Left ventricle myocardium inferior (tissue), 1 donor: Measurements from ENCODE around the gene PITPNC1. TPM values are rescaled to one million over a fixed set of nuclear protein-coding genes. Genes with fewer than 3 reads are reported as not detected.

Experiments used
- DNase-seq: peaks from one replicate; pipeline ENCODE4 v3.0.0-alpha.2; 2020
- H3K27ac ChIP-seq: fragments of 200-600 bp; replicated peaks from 2 replicates; pipeline ENCODE4 v1.8.0; 2021
- H3K27me3 ChIP-seq: fragments of 200-600 bp; 2 replicates; pipeline ENCODE4 v1.8.0; 2021; ENCODE audit warnings: low read depth
- H3K36me3 ChIP-seq: fragments of 200-600 bp; 2 replicates; pipeline ENCODE4 v1.8.0; 2021
- H3K4me1 ChIP-seq: fragments of 200-600 bp; 2 replicates; pipeline ENCODE4 v1.8.0; 2021
- H3K4me3 ChIP-seq: fragments of 200-600 bp; 2 replicates; pipeline ENCODE4 v1.8.0; 2021; ENCODE audit warnings: mild to moderate bottlenecking, moderate library complexity
- H3K9me3 ChIP-seq: fragments of 200-600 bp; replicated peaks from 2 replicates; pipeline ENCODE4 v1.8.0; 2021
- intact Hi-C: fragments of 100-400 bp; cut with micrococcal nuclease; formaldehyde crosslinking; loops from one replicate; pipeline ENCODE4 v1.11.0; 2022
- total RNA-seq: library from RNA; stranded (reverse); fragmentation: NEBNext Ultra II Directional; extraction: Animal tissue kit (Norgen Biotek cat#: 25700); gene quantifications from one replicate; pipeline ENCODE4 v1.2.1, GENCODE V29; 2021
- TF ChIP-seq, protein P1 (sequence below): fragments of 200-600 bp; IDR thresholded peaks from 2 replicates; pipeline ENCODE4 v1.8.0; 2021; ENCODE audit warnings: antibody characterized with exemption, mild to moderate bottlenecking, borderline replicate concordance
- donor health status: DM: no; HTN: yes; CAD: no; lungs with severe emphysema.

PITPNC1 gene
- total RNA-seq, 1 donor from 2014 or later = 8.1 TPM

- H3K36me3 ChIP-seq = no peaks in the 10 kb centered on the region
- no peaks in the 10 kb centered on the region for H3K9me3 ChIP-seq
- H3K27me3 ChIP-seq = no peaks in the 10 kb centered on the region
- DNase-seq = no peak
- H3K4me1 ChIP-seq = peaks cover 94% of the 10 kb centered on the region
- TF ChIP-seq, protein P1, sequence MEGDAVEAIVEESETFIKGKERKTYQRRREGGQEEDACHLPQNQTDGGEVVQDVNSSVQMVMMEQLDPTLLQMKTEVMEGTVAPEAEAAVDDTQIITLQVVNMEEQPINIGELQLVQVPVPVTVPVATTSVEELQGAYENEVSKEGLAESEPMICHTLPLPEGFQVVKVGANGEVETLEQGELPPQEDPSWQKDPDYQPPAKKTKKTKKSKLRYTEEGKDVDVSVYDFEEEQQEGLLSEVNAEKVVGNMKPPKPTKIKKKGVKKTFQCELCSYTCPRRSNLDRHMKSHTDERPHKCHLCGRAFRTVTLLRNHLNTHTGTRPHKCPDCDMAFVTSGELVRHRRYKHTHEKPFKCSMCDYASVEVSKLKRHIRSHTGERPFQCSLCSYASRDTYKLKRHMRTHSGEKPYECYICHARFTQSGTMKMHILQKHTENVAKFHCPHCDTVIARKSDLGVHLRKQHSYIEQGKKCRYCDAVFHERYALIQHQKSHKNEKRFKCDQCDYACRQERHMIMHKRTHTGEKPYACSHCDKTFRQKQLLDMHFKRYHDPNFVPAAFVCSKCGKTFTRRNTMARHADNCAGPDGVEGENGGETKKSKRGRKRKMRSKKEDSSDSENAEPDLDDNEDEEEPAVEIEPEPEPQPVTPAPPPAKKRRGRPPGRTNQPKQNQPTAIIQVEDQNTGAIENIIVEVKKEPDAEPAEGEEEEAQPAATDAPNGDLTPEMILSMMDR = no peak
- peak overlapping the region; percentile 11 for H3K27ac ChIP-seq
- intact Hi-C loops = no loop called here
- H3K4me3 ChIP-seq = no peak overlapping the region
These were observed 61.6 kb downstream of the PITPNC1 start for GRCh38 chr17:67438667-67439066.

GRCh38 chr17:67439269-67439668, 62.2 kb downstream of the PITPNC1 start:
- DNase-seq = no peak
- Histone ChIP-seq H3K36me3 (no peaks in the 10 kb centered on the region), H3K4me1 (peaks cover 96% of the 10 kb centered on the region), H3K4me3 (no peak overlapping the region), H3K27ac (no peak overlapping the region), H3K9me3 (no peaks in the 10 kb centered on the region), H3K27me3 (no peaks in the 10 kb centered on the region)
- intact Hi-C loops = no loop called here
- TF ChIP-seq, protein P1 = no peak

DNA sequence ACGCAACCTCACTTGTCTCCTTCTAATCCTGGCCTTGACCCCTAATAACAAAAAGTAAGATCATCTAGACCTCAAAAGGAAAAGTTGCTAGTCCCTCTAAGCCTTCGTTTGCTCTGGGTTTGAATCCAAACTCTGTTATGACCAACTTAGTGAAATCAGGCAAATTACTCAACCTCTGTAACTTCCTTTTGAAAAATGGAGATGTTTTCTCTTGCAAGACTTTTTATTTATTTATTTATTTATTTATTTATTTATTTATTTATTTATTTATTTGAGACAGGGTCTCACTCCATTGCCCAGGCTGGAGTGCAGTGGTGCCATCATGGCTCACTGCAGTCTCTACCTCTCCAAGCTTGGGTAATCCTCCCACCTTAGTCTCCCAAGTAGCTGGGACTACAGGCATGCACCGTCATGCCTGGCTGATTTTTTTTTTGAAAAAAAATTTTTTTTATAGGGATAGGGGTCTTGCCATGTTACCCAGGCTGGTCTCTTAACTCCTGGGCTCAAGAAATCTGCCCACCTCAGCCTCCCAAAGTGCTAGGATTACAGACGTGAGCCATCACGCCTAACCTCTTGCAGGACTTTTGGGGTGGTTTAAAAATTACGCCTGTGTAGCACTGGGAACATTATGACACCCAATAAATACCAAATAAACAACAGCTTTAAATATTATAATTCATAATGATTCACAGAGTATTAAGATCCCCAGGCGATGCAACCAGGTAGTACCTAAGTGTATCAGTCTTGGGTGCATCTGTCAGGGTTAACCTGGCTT, 63.4 kb downstream of the PITPNC1 start:
- Histone ChIP-seq H3K9me3 (no peaks in the 10 kb centered on the region), H3K27ac (peak overlapping the region; percentile 76), H3K27me3 (no peaks in the 10 kb centered on the region), H3K4me1 (peaks cover 92% of the 10 kb centered on the region), H3K4me3 (no peak overlapping the region), H3K36me3 (no peaks in the 10 kb centered on the region)
- DNase-seq = no peak
- TF ChIP-seq, protein P1 = no peak
- intact Hi-C loops = no loop called here

DNA sequence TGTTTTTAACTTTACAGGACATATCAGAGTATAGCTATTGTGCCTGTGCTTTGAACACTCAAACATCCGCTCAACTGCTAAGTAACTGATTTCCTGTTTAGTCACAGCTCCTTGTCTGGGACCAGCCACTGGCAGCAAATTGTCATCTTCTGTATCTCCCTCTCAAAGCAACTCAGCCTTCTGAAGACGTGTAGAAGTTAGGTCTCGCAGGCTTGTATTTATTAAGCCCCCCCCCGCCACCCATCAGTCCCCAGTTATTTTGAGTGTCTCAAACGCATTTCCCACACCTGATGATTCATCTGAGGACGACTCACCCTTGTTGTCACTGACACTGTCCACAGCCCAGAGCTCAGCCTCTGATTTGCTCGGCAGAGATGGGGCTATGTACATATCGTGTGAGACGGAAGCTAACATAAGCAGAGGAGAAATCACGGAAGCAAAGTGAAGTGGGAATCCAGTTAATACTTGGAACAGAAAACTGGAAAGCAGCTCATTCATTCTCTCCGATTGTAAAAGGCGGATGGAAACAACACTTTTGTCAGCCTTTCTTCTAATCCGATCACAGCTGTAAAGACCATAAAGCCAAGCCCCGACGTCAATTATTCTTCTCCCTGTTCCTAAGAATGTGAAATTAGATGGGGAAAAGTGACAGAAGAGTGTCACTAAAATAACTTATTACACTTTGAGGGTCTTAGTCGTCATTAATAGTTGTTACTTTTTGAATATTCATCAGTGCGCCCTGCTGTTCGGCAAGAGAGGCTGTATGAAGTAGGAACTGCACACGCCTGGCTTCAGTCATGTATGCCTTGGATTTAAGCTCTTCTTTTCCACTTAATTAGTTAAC, 64.2 kb downstream of the PITPNC1 start:
- Histone ChIP-seq H3K9me3 (no peaks in the 10 kb centered on the region), H3K4me3 (peak overlapping the region; percentile 40), H3K36me3 (no peaks in the 10 kb centered on the region), H3K4me1 (peaks cover 93% of the 10 kb centered on the region), H3K27ac (peak overlapping the region; percentile 76), H3K27me3 (no peaks in the 10 kb centered on the region)
- TF ChIP-seq, protein P1 = no peak
- DNase-seq = no peak
- intact Hi-C loops = no loop called here

DNA sequence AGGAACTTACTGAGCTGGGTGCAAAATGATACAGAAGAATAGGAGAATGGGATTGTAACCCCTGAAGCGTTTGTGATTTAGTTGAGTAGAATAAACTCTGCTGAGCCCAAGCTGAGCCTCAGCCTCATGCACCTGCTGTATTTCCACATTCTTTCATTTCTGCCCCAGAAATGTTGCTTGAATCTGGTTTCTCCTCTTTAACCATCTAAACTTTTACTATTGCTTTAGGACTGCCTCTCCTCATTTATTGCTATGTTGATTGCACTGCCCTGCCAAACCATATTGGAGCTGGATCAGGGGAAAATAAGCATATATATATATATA, 64.8 kb downstream of the PITPNC1 start:
- peak overlapping the region; percentile 76 for H3K27ac ChIP-seq
- H3K27me3 ChIP-seq = no peaks in the 10 kb centered on the region
- no peak for DNase-seq
- peak overlapping the region; percentile 40 for H3K4me3 ChIP-seq
- H3K9me3 ChIP-seq = no peaks in the 10 kb centered on the region
- TF ChIP-seq, protein P1 = no peak
- intact Hi-C loops = no loop called here
- no peaks in the 10 kb centered on the region for H3K36me3 ChIP-seq
- peaks cover 90% of the 10 kb centered on the region for H3K4me1 ChIP-seq
